GM19372 (cell line): ENCODE results near the gene MARCHF9.
"Not testable (repeated sequence)": the region's sequence is repeated elsewhere in the genome, so short reads cannot be mapped to it uniquely, and the experiment has no call there.

Source experiments
- ATAC-seq: cut with Tn5 transposase; IDR thresholded peaks from one replicate; pipeline ENCODE4 v1.9.1; 2021; ENCODE audit warnings: mild to moderate bottlenecking, low read depth, moderate library complexity; ENCODE audit not compliant: unreplicated experiment

The MARCHF9 gene, protein sequence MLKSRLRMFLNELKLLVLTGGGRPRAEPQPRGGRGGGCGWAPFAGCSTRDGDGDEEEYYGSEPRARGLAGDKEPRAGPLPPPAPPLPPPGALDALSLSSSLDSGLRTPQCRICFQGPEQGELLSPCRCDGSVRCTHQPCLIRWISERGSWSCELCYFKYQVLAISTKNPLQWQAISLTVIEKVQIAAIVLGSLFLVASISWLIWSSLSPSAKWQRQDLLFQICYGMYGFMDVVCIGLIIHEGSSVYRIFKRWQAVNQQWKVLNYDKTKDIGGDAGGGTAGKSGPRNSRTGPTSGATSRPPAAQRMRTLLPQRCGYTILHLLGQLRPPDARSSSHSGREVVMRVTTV

GRCh38 chr12:57754411-57755193 is at the start of gene MARCHF9:
TSS of gene MARCHF9 (plus strand) at chr12:57755103. CDS start at chr12:57755529, 426 bp downstream.
- ATAC-seq: peak; percentile 28

- ATAC-seq: no peak
Measured at GRCh38 chr12:57707250-57707649, 47.7 kb upstream of the MARCHF9 start.

DNA sequence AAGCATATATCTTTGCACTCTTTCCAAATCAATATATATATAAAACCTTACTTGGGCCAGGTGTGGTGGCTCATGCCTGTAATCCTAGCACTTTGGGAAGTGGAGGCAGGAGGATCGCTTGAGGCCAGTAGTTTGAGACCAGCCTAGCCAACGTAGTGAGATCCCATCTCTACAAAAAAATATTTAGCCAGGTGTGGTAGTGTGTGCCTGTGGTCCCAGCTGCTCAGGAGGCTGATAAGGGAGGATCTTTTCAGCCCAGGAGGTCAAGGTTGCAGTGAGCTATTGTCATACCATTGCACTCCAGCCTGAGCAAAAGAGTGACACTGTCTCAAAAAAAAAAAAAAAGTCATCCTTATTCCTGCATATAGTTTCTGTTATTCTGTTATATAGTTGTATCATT is 46.6 kb upstream of the MARCHF9 start:
- no peak for ATAC-seq

DNA sequence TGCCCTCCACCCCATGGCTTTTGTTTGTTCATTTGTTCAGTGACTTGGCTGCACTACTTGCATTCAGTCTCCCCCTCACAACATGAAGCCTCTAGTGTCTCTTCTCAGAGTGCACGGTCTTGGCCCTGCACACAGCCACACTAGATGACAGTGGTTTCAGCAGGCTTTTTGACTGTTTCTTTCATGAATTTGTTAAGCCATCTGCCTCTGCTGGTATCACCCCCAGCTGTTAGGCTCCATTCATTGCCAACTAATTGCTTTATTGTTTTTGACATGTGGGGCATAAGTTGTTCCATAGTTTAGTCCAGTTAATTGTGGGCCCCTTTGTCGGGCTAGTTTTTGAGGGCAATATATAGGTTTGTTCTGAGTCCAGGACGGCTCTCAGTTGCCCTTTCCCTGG is 42.2 kb upstream of the MARCHF9 start:
- ATAC-seq: no peak

DNA sequence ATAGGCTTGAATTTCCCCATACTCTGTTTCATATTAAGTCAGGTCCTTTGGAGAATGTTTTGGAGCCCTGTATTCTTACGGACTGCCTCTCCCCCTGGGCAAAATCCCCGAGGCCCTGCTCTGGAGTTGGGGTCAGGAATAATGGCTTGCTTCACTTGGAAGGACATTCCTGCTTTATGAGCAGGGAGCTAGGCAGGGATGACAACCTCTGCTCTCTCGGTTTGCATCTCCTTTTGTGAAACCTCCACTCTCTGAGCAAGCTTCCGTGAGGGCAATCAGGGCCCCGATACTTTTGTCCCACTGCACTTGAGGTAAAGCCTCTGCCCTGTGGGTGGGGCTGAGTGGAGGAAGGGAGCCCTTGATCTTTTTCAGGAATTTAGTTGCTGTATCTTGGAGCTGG is 41.7 kb upstream of the MARCHF9 start:
- no peak for ATAC-seq

DNA sequence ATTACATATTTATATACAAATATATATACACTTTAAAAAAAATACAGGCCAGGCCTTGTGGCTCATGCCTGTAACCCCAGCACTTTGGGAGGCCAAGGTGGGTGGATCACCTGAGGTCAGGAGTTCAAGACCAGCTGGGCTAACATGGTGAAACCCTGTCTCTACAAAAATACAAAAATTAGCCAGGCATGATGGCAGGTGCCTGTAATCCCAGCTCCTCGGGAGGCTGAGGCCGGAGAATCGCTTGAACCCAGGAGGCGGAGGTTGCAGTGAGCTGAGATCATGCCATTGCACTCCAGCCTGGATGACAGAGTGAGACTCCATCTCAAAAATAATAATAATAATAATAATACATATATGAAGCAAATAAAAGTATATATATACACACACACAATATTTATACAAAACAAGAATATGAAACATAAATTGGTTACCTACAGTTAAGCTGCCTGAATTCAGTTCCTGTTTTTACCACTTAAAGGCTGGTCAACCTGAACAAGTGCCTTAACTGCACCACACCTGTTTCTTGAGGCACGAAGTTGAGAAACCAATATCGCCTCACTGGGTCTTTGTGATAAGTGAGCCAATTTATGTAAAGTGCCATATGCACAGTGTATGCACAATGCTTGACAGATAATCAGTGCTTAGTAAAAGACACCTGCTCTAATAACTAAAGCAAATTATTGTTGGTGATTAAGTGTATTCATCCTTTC is 39.7 kb upstream of the MARCHF9 start:
- ATAC-seq: not testable (repeated sequence)

- ATAC-seq: no peak
Measured at GRCh38 chr12:57715786-57716185, 39.1 kb upstream of the MARCHF9 start.

DNA sequence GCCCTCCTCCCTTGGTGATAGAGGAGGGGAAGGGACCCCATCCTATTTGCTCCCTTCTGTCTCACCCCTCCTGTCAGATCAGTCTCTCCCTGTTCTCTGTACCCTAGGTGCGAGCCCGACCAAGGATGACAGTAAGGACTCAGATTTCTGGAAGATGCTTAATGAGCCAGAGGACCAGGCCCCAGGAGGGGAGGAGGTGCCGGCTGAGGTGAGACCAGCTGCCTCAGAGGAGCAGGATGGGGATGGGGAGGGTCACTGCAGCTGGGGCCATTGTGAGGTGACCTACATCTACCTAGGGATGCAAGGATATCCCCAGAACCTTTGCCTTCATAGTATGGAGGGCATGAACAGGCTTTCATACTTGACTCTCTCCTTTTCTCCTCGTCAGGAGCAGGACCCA is 38.6 kb upstream of the MARCHF9 start:
- no peak for ATAC-seq

GRCh38 chr12:57717131-57717530 is 37.8 kb upstream of the MARCHF9 start:
- no peak for ATAC-seq

DNA sequence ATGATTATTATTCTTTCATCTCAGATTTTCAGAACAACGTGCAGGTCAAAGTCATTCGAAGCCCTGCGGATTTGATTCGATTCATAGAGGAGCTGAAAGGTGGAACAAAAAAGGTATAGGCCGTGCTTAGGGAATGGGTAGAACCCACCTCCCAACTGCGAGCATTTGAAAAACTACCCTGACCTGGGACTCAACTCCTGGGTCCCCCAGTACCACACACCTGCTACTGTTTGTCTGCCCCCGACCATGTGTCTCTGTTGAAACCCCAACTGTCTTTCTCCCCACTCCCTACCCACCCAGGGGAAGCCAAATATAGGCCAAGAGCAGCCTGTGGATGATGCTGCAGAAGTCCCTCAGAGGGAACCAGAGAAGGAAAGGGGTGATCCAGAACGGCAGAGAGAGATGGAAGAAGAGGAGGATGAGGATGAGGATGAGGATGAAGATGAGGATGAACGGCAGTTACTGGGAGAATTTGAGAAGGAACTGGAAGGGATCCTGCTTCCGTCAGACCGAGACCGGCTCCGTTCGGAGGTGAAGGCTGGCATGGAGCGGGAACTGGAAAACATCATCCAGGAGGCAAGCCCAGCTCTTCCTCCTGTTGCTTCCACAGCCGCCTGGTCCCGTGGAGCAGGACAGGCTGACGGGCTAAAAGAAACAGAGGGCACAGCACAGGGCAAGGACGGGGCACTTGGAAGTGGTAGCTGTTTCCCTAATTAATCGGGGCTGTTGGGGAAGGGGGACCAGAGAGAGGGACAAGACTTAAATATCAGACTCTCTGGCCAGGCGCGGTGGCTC is 36.9 kb upstream of the MARCHF9 start:
- ATAC-seq: no peak

DNA sequence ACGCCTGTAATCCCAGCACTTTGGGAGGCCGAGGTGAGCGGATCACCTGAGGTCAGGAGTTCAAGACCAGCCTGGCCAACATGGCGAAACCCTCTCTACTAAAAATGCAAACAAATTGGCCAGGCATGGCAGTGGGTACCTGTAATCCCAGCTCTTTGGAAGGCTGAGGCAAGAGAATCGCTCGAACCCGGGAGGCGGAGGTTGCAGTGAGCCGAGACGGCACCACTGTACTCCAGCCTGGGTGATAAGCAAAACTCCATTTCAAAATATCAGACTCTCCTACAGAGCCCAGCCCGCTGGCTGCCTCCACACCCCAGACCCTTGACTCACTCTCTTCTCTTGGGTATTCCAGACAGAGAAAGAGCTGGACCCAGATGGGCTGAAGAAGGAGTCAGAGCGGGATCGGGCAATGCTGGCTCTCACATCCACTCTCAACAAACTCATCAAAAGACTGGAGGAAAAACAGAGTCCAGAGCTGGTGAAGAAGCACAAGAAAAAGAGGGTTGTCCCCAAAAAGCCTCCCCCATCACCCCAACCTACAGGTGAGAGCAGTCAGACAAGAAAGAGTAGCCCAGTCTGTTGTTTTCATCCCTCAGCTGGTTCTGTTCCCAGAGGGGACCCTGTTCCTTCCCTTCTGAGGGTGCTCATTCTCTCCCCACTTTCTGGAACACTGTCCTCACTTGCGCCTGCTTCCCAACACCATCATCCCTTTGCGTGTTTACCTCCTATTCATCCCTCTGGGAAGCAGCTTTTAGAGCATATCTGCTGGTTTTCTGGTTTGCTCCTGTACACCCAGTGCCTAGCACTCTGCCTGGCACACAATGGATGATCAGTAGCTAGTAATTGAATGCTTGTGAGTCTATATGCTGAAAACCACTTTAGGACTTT is 36.0 kb upstream of the MARCHF9 start:
- no peak for ATAC-seq

DNA sequence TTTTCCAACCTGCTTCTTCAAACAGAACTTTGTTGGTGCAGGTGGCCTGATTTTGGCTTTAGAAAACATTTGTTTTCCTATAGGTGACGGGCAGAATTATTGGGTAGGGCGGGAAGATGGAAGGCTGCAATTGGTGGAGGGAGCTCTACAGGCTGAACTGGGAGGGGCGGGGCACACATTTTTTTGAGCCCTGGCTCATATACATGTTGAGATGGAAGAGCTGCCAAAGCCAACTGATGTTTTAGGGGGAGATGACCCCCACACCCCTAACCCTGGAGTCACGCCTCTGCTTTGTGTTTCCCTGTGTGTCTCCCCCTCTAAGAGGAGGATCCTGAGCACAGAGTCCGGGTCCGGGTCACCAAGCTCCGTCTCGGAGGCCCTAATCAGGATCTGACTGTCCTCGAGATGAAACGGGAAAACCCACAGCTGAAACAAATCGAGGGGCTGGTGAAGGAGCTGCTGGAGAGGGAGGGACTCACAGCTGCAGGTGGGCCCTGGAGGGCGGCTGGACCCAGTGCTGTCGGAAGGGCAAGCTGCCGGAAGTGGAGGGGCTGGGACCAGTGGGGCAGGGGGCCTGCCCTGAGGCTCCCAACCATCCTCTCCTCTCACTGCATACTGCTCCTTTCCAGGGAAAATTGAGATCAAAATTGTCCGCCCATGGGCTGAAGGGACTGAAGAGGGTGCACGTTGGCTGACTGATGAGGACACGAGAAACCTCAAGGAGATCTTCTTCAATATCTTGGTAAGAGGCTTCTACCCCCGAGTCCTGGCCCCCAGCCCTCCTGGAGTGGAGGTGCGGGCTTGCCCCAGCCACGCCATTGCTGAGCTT is 34.9 kb upstream of the MARCHF9 start:
- ATAC-seq: no peak

- ATAC-seq: no peak
Measured at GRCh38 chr12:57720606-57721595, 34.0 kb upstream of the MARCHF9 start.

GRCh38 chr12:57721846-57722608 is 32.9 kb upstream of the MARCHF9 start:
- ATAC-seq: not testable (repeated sequence)

DNA sequence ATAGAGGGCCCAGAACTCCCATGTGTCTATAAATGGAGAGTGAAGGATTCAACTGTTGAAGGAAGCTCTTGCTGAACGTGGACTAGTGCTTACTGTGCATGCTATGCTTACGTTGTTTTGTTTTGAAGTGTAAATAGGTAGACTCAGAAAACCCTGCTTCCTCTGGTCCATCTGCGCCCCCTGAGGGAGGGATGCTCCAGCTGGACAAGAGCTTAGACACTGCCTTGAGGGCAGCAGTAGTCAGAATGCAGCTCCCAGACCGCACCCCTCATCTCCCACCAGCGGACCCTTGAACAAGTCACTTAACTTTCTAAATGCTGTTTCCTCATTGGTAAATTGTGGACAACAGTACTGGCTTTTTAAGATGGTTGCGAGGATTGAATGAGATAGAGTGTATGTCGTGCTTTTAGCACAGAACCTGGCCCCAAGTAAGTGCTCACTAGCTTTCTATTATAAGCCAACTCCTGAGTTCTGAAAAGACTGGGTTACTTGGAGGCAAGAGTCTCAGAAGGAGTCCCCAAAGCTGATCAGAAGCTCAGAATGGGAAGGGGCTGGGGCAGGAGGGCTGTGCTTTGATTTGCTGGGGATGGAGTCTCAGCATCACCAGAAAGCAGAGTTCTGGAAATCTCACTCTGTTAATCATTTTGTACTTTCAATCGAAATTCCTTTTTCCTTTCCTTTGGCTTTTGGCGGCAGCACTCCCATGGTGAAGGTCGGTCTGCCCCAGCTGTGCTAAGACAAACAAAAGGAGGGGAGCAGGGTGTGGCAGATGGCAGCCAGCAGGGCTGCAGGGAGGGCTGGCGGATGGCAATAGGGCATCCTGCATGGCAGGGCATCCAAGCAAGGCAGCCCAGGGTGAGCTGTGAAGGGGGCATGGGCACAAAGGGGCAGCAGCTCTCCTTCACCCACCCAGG is 31.9 kb upstream of the MARCHF9 start:
- ATAC-seq: no peak

DNA sequence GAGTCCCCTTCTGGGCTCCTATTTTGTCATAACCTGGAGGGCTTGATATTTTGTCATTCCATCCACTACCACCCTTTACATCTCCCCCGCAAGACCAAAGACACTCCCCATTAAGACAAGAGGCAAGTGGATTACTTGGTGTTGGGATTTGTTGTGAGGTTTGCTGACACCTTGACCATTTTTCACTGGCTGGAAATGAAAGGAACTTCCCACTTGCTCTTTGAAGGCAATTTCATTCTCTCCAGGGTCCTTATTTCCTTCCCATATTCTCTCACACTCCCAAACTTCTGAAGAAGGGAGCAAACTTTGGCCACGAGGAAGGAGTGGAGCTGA is 31.3 kb upstream of the MARCHF9 start:
- no peak for ATAC-seq
